ENCODE results near the gene RNF113A. TPM values are rescaled to one million over a fixed set of nuclear protein-coding genes. Genes with fewer than 3 reads are reported as not detected.
"Not testable (repeated sequence)": the region's sequence is repeated elsewhere in the genome, so short reads cannot be mapped to it uniquely, and the experiment has no call there.

The RNF113A gene
- polyA plus RNA-seq, 1 donor = 17.0 TPM

GRCh38 chrX:119890626-119891025 is 19.1 kb upstream of the RNF113A start:
- DNase-seq; H3K4me3 ChIP-seq (ENCODE audit: low read length); H3K27me3 ChIP-seq (ENCODE audit: control insufficient read depth, insufficient read depth, low read length); H3K4me1 ChIP-seq (ENCODE audit: control insufficient read depth, insufficient read depth, low read length); H3K27ac ChIP-seq (ENCODE audit: low read length); H3K9me3 ChIP-seq (ENCODE audit: control insufficient read depth, low read depth, low read length); H3K36me3 ChIP-seq (ENCODE audit: control insufficient read depth, insufficient read depth, low read length): not testable (repeated sequence)
- WGBS (ENCODE audit: insufficient coverage, low lambda C conversion rate) = no CpG with 5 or more reads among the region's 36 CpGs

GRCh38 chrX:119887721-119888425 is 16.3 kb upstream of the RNF113A start:
- no peaks in the 10 kb centered on the region for H3K36me3 ChIP-seq (ENCODE audit: control insufficient read depth, insufficient read depth, low read length)
- H3K9me3 ChIP-seq (ENCODE audit: control insufficient read depth, low read depth, low read length) = no peaks in the 10 kb centered on the region
- H3K4me3 ChIP-seq (ENCODE audit: low read length) = peak overlapping the region; percentile 31
- WGBS (ENCODE audit: insufficient coverage, low lambda C conversion rate) = no CpG with 5 or more reads among the region's 40 CpGs
- H3K27me3 ChIP-seq (ENCODE audit: control insufficient read depth, insufficient read depth, low read length) = no peaks in the 10 kb centered on the region
- no peak overlapping the region for H3K27ac ChIP-seq (ENCODE audit: low read length)
- peak; percentile 58 to 69 for DNase-seq
- H3K4me1 ChIP-seq (ENCODE audit: control insufficient read depth, insufficient read depth, low read length) = no peaks in the 10 kb centered on the region

GRCh38 chrX:119885554-119886428 is 14.3 kb upstream of the RNF113A start:
- no CpG with 5 or more reads among the region's 11 CpGs for WGBS (ENCODE audit: insufficient coverage, low lambda C conversion rate)
- Histone ChIP-seq H3K36me3 (ENCODE audit: control insufficient read depth, insufficient read depth, low read length) (no peaks in the 10 kb centered on the region), H3K4me1 (ENCODE audit: control insufficient read depth, insufficient read depth, low read length) (no peaks in the 10 kb centered on the region), H3K9me3 (ENCODE audit: control insufficient read depth, low read depth, low read length) (no peaks in the 10 kb centered on the region), H3K27ac (ENCODE audit: low read length) (no peak overlapping the region), H3K27me3 (ENCODE audit: control insufficient read depth, insufficient read depth, low read length) (no peaks in the 10 kb centered on the region), H3K4me3 (ENCODE audit: low read length) (no peak overlapping the region)
- peak in 1 of 2 donors; percentile 7 for DNase-seq

GRCh38 chrX:119880552-119881437 is 9.3 kb upstream of the RNF113A start:
- 100% methylated on average over 1 of the region's 11 CpGs for whole genome bisulfite sequencing (ENCODE audit: insufficient coverage, low lambda C conversion rate)
- H3K9me3 ChIP-seq (ENCODE audit: control insufficient read depth, low read depth, low read length) = no peaks in the 10 kb centered on the region
- peak; percentile 28 to 44 for DNase-seq
- no peaks in the 10 kb centered on the region for H3K4me1 ChIP-seq (ENCODE audit: control insufficient read depth, insufficient read depth, low read length)
- no peaks in the 10 kb centered on the region for H3K27me3 ChIP-seq (ENCODE audit: control insufficient read depth, insufficient read depth, low read length)
- H3K27ac ChIP-seq (ENCODE audit: low read length) = no peak overlapping the region
- H3K36me3 ChIP-seq (ENCODE audit: control insufficient read depth, insufficient read depth, low read length) = peaks cover 2% of the 10 kb centered on the region
- H3K4me3 ChIP-seq (ENCODE audit: low read length) = no peak overlapping the region

- WGBS (ENCODE audit: insufficient coverage, low lambda C conversion rate) = no CpG with 5 or more reads among the region's 5 CpGs
Measured at GRCh38 chrX:119880076-119880475, 8.5 kb upstream of the RNF113A start.

GRCh38 chrX:119878740-119879139 is 7.2 kb upstream of the RNF113A start:
- H3K9me3 ChIP-seq (ENCODE audit: control insufficient read depth, low read depth, low read length) = no peaks in the 10 kb centered on the region
- H3K27ac ChIP-seq (ENCODE audit: low read length) = no peak overlapping the region
- no peak overlapping the region for H3K4me3 ChIP-seq (ENCODE audit: low read length)
- peaks cover 7% of the 10 kb centered on the region for H3K36me3 ChIP-seq (ENCODE audit: control insufficient read depth, insufficient read depth, low read length)
- 67% methylated on average over 1 of the region's 2 CpGs for WGBS (ENCODE audit: insufficient coverage, low lambda C conversion rate)
- no peak for DNase-seq
- no peaks in the 10 kb centered on the region for H3K4me1 ChIP-seq (ENCODE audit: control insufficient read depth, insufficient read depth, low read length)
- no peaks in the 10 kb centered on the region for H3K27me3 ChIP-seq (ENCODE audit: control insufficient read depth, insufficient read depth, low read length)

More at GRCh38 chrX:119880076-119880475, 8.5 kb upstream of the RNF113A start:
- H3K9me3 ChIP-seq (ENCODE audit: control insufficient read depth, low read depth, low read length) = no peaks in the 10 kb centered on the region
- H3K4me3 ChIP-seq (ENCODE audit: low read length) = no peak overlapping the region
- no peaks in the 10 kb centered on the region for H3K27me3 ChIP-seq (ENCODE audit: control insufficient read depth, insufficient read depth, low read length)
- peaks cover 7% of the 10 kb centered on the region for H3K36me3 ChIP-seq (ENCODE audit: control insufficient read depth, insufficient read depth, low read length)
- H3K27ac ChIP-seq (ENCODE audit: low read length) = no peak overlapping the region
- no peak for DNase-seq
- no peaks in the 10 kb centered on the region for H3K4me1 ChIP-seq (ENCODE audit: control insufficient read depth, insufficient read depth, low read length)

- Histone ChIP-seq H3K9me3 (ENCODE audit: control insufficient read depth, low read depth, low read length) (no peaks in the 10 kb centered on the region), H3K4me1 (ENCODE audit: control insufficient read depth, insufficient read depth, low read length) (peaks cover 2% of the 10 kb centered on the region), H3K27ac (ENCODE audit: low read length) (peak overlapping the region; percentile 95), H3K4me3 (ENCODE audit: low read length) (peak overlapping the region; percentile 85), H3K36me3 (ENCODE audit: control insufficient read depth, insufficient read depth, low read length) (peaks cover 5% of the 10 kb centered on the region), H3K27me3 (ENCODE audit: control insufficient read depth, insufficient read depth, low read length) (no peaks in the 10 kb centered on the region)
- no CpG with 5 or more reads among the region's 26 CpGs for WGBS (ENCODE audit: insufficient coverage, low lambda C conversion rate)
- DNase-seq = no peak
Measured at GRCh38 chrX:119871245-119871598, 311 bp downstream of the RNF113A start.

- Histone ChIP-seq H3K36me3 (ENCODE audit: control insufficient read depth, insufficient read depth, low read length) (peaks cover 3% of the 10 kb centered on the region), H3K27ac (ENCODE audit: low read length) (peak overlapping the region; percentile 95), H3K9me3 (ENCODE audit: control insufficient read depth, low read depth, low read length) (no peaks in the 10 kb centered on the region), H3K4me3 (ENCODE audit: low read length) (peak overlapping the region; percentile 85), H3K4me1 (ENCODE audit: control insufficient read depth, insufficient read depth, low read length) (peaks cover 2% of the 10 kb centered on the region), H3K27me3 (ENCODE audit: control insufficient read depth, insufficient read depth, low read length) (no peaks in the 10 kb centered on the region)
- WGBS (ENCODE audit: insufficient coverage, low lambda C conversion rate) = no CpG with 5 or more reads among the region's 25 CpGs
- no peak for DNase-seq
Measured at GRCh38 chrX:119870626-119871131, 854 bp downstream of the RNF113A start.

GRCh38 chrX:119853444-119853843 is 18.1 kb downstream of the RNF113A start:
- no peaks in the 10 kb centered on the region for H3K9me3 ChIP-seq (ENCODE audit: control insufficient read depth, low read depth, low read length)
- H3K4me3 ChIP-seq (ENCODE audit: low read length) = peak overlapping the region; percentile 36
- no CpG with 5 or more reads among the region's 10 CpGs for WGBS (ENCODE audit: insufficient coverage, low lambda C conversion rate)
- no peaks in the 10 kb centered on the region for H3K27me3 ChIP-seq (ENCODE audit: control insufficient read depth, insufficient read depth, low read length)
- no peaks in the 10 kb centered on the region for H3K4me1 ChIP-seq (ENCODE audit: control insufficient read depth, insufficient read depth, low read length)
- H3K27ac ChIP-seq (ENCODE audit: low read length) = peak overlapping the region; percentile 55
- DNase-seq = no peak
- peaks cover 4% of the 10 kb centered on the region for H3K36me3 ChIP-seq (ENCODE audit: control insufficient read depth, insufficient read depth, low read length)

All from large intestine (tissue), 3 donors.